Peyer's patch (tissue), 4 donors: ENCODE measurements around the gene TYW1B.
"Not testable (repeated sequence)": the region's sequence is repeated elsewhere in the genome, so short reads cannot be mapped to it uniquely, and the experiment has no call there.

Experiments
- POLR2A ChIP-seq, 2 donors: fragments of 450-650 bp; IDR thresholded peaks; one replicate each; pipeline ENCODE4 v1.5.1; 2017; ENCODE audit warnings: antibody characterized with exemption in 2 of 2, mild to moderate bottlenecking in 2 of 2, moderate library complexity in 2 of 2
- TF ChIP-seq, protein P1 (sequence below), 6 experiments: fragments of 450-650 bp in 4 of 6; fragments of 200-600 bp in 2 of 6; sonication (generic) in 1 of 6; IDR thresholded peaks; one replicate each; pipeline ENCODE4 v1.5.1; 2017 to 2019; ENCODE audit warnings: antibody characterized with exemption in 6 of 6, mild to moderate bottlenecking in 3 of 6, moderate library complexity in 1 of 6

GRCh38 chr7:72625721-72626423, 202.1 kb downstream of the TYW1B start:
- not testable (repeated sequence) for TF ChIP-seq POLR2A (IDR thresholded peaks at IDR 0.05)
- TF ChIP-seq, protein P1, sequence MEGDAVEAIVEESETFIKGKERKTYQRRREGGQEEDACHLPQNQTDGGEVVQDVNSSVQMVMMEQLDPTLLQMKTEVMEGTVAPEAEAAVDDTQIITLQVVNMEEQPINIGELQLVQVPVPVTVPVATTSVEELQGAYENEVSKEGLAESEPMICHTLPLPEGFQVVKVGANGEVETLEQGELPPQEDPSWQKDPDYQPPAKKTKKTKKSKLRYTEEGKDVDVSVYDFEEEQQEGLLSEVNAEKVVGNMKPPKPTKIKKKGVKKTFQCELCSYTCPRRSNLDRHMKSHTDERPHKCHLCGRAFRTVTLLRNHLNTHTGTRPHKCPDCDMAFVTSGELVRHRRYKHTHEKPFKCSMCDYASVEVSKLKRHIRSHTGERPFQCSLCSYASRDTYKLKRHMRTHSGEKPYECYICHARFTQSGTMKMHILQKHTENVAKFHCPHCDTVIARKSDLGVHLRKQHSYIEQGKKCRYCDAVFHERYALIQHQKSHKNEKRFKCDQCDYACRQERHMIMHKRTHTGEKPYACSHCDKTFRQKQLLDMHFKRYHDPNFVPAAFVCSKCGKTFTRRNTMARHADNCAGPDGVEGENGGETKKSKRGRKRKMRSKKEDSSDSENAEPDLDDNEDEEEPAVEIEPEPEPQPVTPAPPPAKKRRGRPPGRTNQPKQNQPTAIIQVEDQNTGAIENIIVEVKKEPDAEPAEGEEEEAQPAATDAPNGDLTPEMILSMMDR (IDR thresholded peaks at IDR 0.05), result not testable (repeated sequence)
